IPS-NIHi11 (cell line): ENCODE measurements around the gene TIMD4.

Source experiments
- DNase-seq: peaks from one replicate; pipeline ENCODE4 v3.0.0; 2012; ENCODE audit warnings: mixed read lengths, low spot score

Gene TIMD4

GRCh38 chr5:156920861-156921431, 42.1 kb downstream of the TIMD4 start:
- DNase-seq, result no peak

- DNase-seq, result no peak
Measured at GRCh38 chr5:156920042-156920860, 42.8 kb downstream of the TIMD4 start.

DNA sequence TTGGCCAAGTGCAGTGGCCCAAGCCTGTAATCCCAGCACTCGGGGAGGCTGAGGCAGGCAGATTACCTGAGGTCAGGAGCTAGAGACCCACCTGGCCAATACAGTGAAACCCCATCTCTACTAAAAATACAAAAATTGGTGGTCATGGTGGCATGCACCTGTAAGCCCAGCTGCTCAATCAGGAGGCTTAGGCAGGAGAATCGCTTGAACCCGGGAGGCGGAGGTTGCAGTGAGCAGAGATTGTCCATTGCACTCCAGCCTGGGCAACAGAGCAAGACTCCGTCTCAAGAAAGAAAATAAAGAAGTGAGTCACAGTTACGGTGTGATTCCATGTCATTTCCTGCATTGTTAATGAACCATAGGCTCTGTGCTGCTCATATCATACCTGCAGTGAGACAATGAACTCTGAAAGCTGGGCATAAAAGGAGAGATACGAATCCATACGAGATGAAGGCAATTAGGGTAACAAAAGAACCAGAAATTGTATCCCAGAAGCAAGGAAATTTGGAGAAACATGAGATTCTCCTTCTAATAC, 44.6 kb downstream of the TIMD4 start:
- no peak for DNase-seq

- DNase-seq, result no peak
Measured at GRCh38 chr5:156914371-156914737, 48.7 kb downstream of the TIMD4 start.

GRCh38 chr5:156913719-156914370, 49.2 kb downstream of the TIMD4 start:
- DNase-seq, result peak; percentile 56

- DNase-seq, result no peak
Measured at GRCh38 chr5:156913355-156913718, 49.7 kb downstream of the TIMD4 start.

GRCh38 chr5:156912869-156913268, 50.2 kb downstream of the TIMD4 start:
- DNase-seq, result no peak

DNA sequence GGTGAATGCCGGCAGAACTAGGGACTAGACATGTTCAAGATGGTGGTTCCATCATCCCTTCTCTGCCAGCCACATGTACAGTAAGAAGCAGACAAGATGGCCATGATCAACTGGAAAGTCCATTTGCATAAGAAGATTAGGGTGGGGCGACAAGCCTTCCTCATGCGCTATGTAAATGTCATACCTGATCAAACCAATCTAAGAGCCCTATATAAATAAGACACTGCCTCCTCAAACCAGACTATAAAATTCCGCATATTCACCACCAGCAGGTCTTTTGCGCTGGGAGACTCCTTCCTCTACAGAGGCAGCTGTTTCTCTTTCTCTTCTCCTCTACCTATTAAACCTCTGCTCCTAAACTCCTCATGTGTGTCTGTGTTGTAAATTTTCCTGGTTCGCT, 53.8 kb downstream of the TIMD4 start:
- DNase-seq, result no peak

GRCh38 chr5:156907667-156908066, 55.4 kb downstream of the TIMD4 start:
- no peak for DNase-seq

GRCh38 chr5:156906807-156907206, 56.2 kb downstream of the TIMD4 start:
- DNase-seq, result no peak

GRCh38 chr5:156896546-156896945, 66.5 kb downstream of the TIMD4 start:
- DNase-seq, result no peak

DNA sequence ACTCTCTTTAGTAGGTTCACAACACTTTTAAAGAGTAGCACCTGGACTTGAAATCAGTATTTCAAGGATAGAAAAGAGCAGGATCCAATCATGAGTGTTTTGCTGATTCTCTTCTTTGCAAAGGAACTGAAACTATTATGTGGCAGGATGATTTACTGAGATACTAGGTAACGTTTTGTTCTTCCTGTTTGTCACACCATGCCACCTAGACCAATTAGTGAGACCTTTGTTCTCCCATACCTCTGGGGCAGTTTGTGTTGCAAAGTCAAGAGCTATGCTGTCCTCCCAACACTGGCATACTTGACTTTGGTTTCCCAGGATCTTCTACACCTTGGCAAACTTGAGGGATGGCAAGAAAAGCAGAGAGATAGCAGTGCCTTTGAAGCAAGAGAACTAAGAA, 69.5 kb downstream of the TIMD4 start:
- no peak for DNase-seq

DNA sequence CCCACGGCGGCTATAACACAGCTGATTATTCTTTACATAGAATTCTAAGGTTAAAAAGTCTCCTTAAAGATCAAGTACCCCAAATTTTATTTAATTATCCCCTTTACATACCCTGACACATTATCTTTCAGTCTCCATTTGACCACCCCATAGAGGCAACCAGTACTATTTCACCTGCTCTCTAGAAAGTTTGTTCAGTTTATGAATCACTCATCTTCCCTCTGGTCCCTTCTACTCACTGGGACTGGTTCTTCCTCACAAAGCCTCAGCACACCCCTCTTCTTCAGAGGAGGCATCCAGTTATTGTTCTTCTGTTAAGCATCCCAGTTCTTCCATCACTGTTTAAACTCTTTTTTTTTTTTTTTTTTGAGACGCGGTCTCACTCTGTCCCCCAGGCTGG, 70.2 kb downstream of the TIMD4 start:
- no peak for DNase-seq

DNA sequence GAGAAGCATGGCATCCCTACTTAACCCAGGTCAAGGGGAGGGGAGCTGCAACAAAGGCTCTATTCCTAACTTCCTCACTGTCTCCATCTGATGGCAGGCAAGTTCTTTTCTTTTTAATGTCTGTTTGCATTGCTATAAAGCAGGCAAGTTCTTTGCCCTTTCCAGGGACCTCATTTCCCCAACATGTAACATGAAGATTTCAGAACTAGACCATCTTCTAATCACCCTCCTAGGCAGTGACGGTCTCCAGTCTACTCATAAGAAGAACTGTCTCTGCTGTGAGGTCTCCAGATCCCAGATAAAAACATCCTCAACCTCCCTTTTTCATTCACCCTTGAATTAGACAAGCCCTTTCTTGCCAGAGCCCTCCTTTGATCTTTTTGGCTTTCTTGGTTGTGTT, 70.8 kb downstream of the TIMD4 start:
- DNase-seq, result peak; percentile 11

- DNase-seq, result no peak
Measured at GRCh38 chr5:156888520-156888919, 74.5 kb downstream of the TIMD4 start.

DNA sequence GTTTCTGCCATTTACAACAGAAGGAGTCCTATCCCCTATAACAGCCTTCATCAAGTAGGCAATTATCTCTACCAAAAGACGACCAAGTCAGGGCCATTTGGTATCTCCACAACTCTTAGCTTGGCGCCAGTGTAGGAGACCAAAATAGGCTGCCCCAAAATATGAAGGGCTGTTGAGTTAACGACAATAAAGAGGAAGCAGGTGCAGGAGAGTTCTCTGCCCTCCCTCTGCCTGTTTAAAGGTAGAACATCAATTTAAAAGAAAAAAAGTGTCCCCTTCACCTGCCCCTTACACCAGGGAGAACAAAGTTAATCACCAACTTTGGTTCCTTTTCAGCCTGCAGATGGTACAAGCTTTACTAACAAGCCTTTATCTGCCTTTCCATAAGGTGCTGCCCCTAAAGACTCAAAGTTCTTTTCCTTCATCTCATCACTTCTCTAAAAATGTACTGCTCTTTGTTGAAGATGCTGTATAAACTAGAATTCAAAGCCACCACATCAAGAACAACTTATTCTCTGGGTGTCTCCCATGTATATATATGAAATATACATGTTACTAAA, 79.6 kb downstream of the TIMD4 start:
- DNase-seq, result no peak

- DNase-seq, result no peak
Measured at GRCh38 chr5:156879665-156880285, 83.3 kb downstream of the TIMD4 start.

DNA sequence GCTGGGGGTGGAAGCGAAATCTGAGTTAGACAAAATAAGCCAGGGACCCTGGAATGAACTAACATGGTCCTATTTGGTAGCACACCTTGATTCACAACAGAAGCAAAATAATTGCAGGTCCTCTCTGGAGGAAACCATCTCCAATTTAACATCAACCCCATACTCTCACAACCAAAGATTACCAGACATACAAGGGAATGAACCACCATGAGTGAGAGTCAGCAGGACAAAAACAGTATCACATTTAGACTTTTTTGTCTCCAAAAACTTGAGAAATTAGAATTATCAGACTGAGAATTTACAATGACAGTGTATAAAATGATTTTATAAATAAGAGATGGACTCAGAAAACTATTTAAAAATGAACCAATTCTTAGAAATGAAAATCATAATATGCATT, 91.8 kb downstream of the TIMD4 start:
- no peak for DNase-seq

DNA sequence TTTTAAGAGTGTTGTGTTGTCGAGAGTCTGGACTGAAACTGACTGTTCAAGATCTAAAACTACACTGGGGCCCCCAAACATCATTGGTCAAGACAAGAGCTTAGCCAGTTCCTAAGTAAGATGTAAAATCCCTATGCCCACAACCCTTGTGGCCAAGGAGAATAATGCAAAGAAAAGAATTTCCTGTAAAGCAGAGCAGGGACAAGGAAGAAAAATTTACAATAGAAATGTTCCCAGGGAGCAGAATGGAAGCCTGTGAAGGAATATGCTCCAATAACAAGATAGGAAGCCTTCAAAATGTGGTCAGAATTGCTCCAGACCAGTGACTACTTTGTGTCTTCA, 92.6 kb downstream of the TIMD4 start:
- DNase-seq, result no peak
